K562 (cell line): ENCODE results near the gene POLD2. TPM values are rescaled to one million over a fixed set of nuclear protein-coding genes. Genes with fewer than 3 reads are reported as not detected.

ENCODE experiments used
- BHLHE40 ChIP-seq: IDR thresholded peaks from 2 replicates; pipeline ENCODE4 v1.6.1; 2011; ENCODE audit warnings: low read length, improper control_type of control experiment
- CHD2 ChIP-seq: IDR thresholded peaks from 2 replicates; pipeline ENCODE4 v1.6.1; 2011; ENCODE audit warnings: low read depth, low read length
- ELF2 ChIP-seq: fragments of 250-450 bp; sonication (Bioruptor Pico); IDR thresholded peaks from 2 replicates; pipeline ENCODE4 v1.5.0; 2021; ENCODE audit warnings: mild to moderate bottlenecking
- HDAC1 ChIP-seq, 2 experiments: fragments of 450-650 bp; IDR thresholded peaks; 2 replicates each; pipeline ENCODE4 v1.6.1; 2016 to 2017; ENCODE audit warnings: inconsistent platforms in 1 of 2, mild to moderate bottlenecking in 1 of 2, moderate library complexity in 1 of 2
- HDAC3 ChIP-seq: fragments of 450-650 bp; IDR thresholded peaks from 2 replicates; pipeline ENCODE4 v1.6.1; 2018; ENCODE audit warnings: borderline replicate concordance, mild to moderate bottlenecking, moderate library complexity; ENCODE audit not compliant: partially characterized antibody
- MAZ ChIP-seq, 2 experiments: fragments of 450-650 bp in 1 of 2; sonication (generic) in 1 of 2; formaldehyde crosslinking; IDR thresholded peaks in 1 of 2; conservative IDR thresholded peaks in 1 of 2; 2 replicates each; pipeline versions ENCODE4 v1.4.0 to v1.5.0; 2020; ENCODE audit warnings: mild to moderate bottlenecking in 1 of 2, missing genetic modification reagents in 1 of 2
- MTA3 ChIP-seq: fragments of 450-650 bp; formaldehyde crosslinking; IDR thresholded peaks from 2 replicates; pipeline ENCODE4 v1.6.1; 2017; ENCODE audit warnings: mild to moderate bottlenecking, borderline replicate concordance
- MYC ChIP-seq, 2 experiments: fragments of 250-450 bp in 1 of 2; sonication (Bioruptor Pico) in 1 of 2; IDR thresholded peaks; 2 replicates each; pipeline versions ENCODE4 v1.5.1 to v1.6.1; 2012 to 2021; ENCODE audit warnings: low read depth in 2 of 2, borderline replicate concordance in 1 of 2, improper control_type of control experiment in 1 of 2, low read length in 1 of 2, mild to moderate bottlenecking in 1 of 2, moderate library complexity in 1 of 2
- NEUROD1 ChIP-seq: fragments of 150-350 bp; IDR thresholded peaks from 2 replicates; pipeline ENCODE4 v1.6.1; 2014; ENCODE audit warnings: borderline replicate concordance, low read length, low read depth; ENCODE audit not compliant: partially characterized antibody
- NFATC3 ChIP-seq: fragments of 450-650 bp; IDR thresholded peaks from 2 replicates; pipeline ENCODE4 v1.6.1; 2017; ENCODE audit warnings: mild to moderate bottlenecking
- PKNOX1 ChIP-seq: fragments of 450-650 bp; IDR thresholded peaks from 2 replicates; pipeline ENCODE4 v1.6.1; 2016
- POLR2A ChIP-seq: fragments of 450-650 bp; conservative IDR thresholded peaks from 2 replicates; pipeline ENCODE4 v1.6.1; 2016
- TBP ChIP-seq: optimal IDR thresholded peaks from 2 replicates; pipeline ENCODE3; 2011; ENCODE audit warnings: low read depth, low read length, improper control_type of control experiment
- YY1 ChIP-seq, 3 experiments: IDR thresholded peaks; 2 replicates each; pipeline ENCODE4 v1.6.1; 2011; ENCODE audit warnings: low read length in 2 of 3, mild to moderate bottlenecking in 2 of 3, moderate library complexity in 2 of 3, borderline replicate concordance in 1 of 3, control low read depth in 1 of 3, low read depth in 1 of 3; ENCODE audit not compliant: insufficient read depth in 3 of 3, insufficient replicate concordance in 2 of 3, control insufficient read depth in 1 of 3, insufficient read length in 1 of 3; ENCODE audit errors: extremely low read depth in 1 of 3
- polyA plus RNA-seq, 8 experiments: library from polyadenylated mRNA; depleted of rRNA in 4 of 8; stranded (reverse) in 5 of 8; unstranded in 3 of 8; fragments of >200 nt; fragmentation: Nextera tagmentation in 2 of 8; fragmentation: Illumina TruSeq in 1 of 8; extraction: Ambion mirVana in 2 of 8; extraction: Trizol in 1 of 8; gene quantifications; 2 replicates each; pipeline versions ENCODE4 v1.2.1 to v1.2.3, GENCODE V29; 2011 to 2014; ENCODE audit warnings: inconsistent platforms in 1 of 8, missing spikeins in 1 of 8
- total RNA-seq, 7 experiments: library from RNA; depleted of rRNA in 6 of 7; stranded (reverse); fragments of >200 nt in 6 of 7; fragmentation: Illumina TruSeq in 2 of 7; extraction: Trizol in 2 of 7; gene quantifications; 2 replicates each; pipeline versions ENCODE4 v1.2.1 to v1.2.3, GENCODE V29; 2011 to 2021; ENCODE audit warnings: low replicate concordance in 1 of 7
- TF ChIP-seq, protein P1 (sequence below): sonication (generic); formaldehyde crosslinking; IDR thresholded peaks from 2 replicates; pipeline ENCODE4 v1.8.1; 2023; ENCODE audit warnings: mild to moderate bottlenecking, missing genetic modification reagents

Gene POLD2
- total and polyA plus RNA-seq, 9 of the 15 experiments (the other 6 are each of a cell fraction or from before 2014, with no cell fraction given): 29.7 to 259 (median 225) TPM

- TF ChIP-seq PKNOX1: no peak
- TF ChIP-seq HDAC3: no peak
- peak; percentile 52 for TF ChIP-seq MYC (IDR thresholded peaks at IDR 0.05; ENCODE audit: low read depth, low read length)
- TF ChIP-seq MYC (CRISPR knock-in tag; IDR thresholded peaks at IDR 0.05; ENCODE audit: borderline replicate concordance, low read depth): no peak
- peak; percentile 34 for TF ChIP-seq NEUROD1
- peak; percentile 23 for TF ChIP-seq TBP
- peak in 1 of 2 experiments; percentile 34; a peak in 2 of 4 replicates for TF ChIP-seq MAZ (CRISPR knock-in tag; conservative IDR thresholded peaks at IDR 0.05 in 1 of 2, IDR thresholded peaks at IDR 0.05 in 1 of 2)
- TF ChIP-seq CHD2: peak; percentile 45; the same call in 1 of the 2 replicates
- peak; percentile 50; the same call in 1 of the 2 replicates for TF ChIP-seq BHLHE40
- no peak for TF ChIP-seq ELF2
- TF ChIP-seq, protein P1, sequence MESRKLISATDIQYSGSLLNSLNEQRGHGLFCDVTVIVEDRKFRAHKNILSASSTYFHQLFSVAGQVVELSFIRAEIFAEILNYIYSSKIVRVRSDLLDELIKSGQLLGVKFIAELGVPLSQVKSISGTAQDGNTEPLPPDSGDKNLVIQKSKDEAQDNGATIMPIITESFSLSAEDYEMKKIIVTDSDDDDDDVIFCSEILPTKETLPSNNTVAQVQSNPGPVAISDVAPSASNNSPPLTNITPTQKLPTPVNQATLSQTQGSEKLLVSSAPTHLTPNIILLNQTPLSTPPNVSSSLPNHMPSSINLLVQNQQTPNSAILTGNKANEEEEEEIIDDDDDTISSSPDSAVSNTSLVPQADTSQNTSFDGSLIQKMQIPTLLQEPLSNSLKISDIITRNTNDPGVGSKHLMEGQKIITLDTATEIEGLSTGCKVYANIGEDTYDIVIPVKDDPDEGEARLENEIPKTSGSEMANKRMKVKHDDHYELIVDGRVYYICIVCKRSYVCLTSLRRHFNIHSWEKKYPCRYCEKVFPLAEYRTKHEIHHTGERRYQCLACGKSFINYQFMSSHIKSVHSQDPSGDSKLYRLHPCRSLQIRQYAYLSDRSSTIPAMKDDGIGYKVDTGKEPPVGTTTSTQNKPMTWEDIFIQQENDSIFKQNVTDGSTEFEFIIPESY (CRISPR knock-in tag): 0 out of 2 replicates have a peak, but pooled peaks have one; percentile 39
- TF ChIP-seq POLR2A: peak; percentile 71
- TF ChIP-seq HDAC1 (IDR thresholded peaks at IDR 0.05): peak in 1 of 2 experiments; percentile 79; a peak in 2 of 4 replicates
- TF ChIP-seq YY1 (IDR thresholded peaks at IDR 0.05; ENCODE audit: borderline replicate concordance in 1 of 3, control insufficient read depth in 1 of 3, extremely low read depth in 1 of 3, insufficient read depth in 3 of 3, insufficient read length in 1 of 3, insufficient replicate concordance in 2 of 3, low read depth in 1 of 3, low read length in 2 of 3): peak in 1 of 3 experiments; percentile 21
- TF ChIP-seq MTA3: peak; percentile 46; the same call in 1 of the 2 replicates
- TF ChIP-seq NFATC3: no peak
Measured at GRCh38 chr7:44082541-44083207, 40.7 kb downstream of the POLD2 start (continued).
